ENCODE measurements around the gene WDR7.

GRCh38 chr18:56721031-56721430 lies 69.9 kb downstream of the WDR7 start:
- TF ChIP-seq POLR2AphosphoS5 (IDR thresholded peaks at IDR 0.05; ENCODE audit: low read depth, low read length), result no peak
- no peak for TF ChIP-seq SIN3A (IDR thresholded peaks at IDR 0.05; ENCODE audit: low read depth)
- TF ChIP-seq EZH2phosphoT487 (IDR thresholded peaks at IDR 0.05; ENCODE audit: borderline replicate concordance), result no peak
- no peak for TF ChIP-seq POLR2A (IDR thresholded peaks at IDR 0.05; ENCODE audit: borderline replicate concordance, extremely low read depth, insufficient read depth, insufficient read length)
- no peak for TF ChIP-seq MAX (IDR thresholded peaks at IDR 0.05)
- no peak for TF ChIP-seq ATF3 (IDR thresholded peaks at IDR 0.05)
- no peak for TF ChIP-seq RAD21 (IDR thresholded peaks at IDR 0.05; ENCODE audit: low read depth)
- TF ChIP-seq CTCF (IDR thresholded peaks at IDR 0.05 in 2 of 3, conservative IDR thresholded peaks at IDR 0.05 in 1 of 3; ENCODE audit: borderline replicate concordance in 1 of 3, insufficient read depth in 1 of 3, low read depth in 2 of 3, low read length in 2 of 3), result no peak
